Mesendoderm (in vitro differentiated cells): ENCODE data around the gene SFXN1.
A peak's percentile ranks its signal among the peaks of the same experiment; 100 is the strongest.

ENCODE experiments used
- DNase-seq: peaks from one replicate; pipeline ENCODE4 v3.0.0; 2013
- H2AK5ac ChIP-seq: 2 replicates; pipeline ENCODE4 v1.6.1; 2013; ENCODE audit warnings: low read length, inconsistent platforms
- H2BK120ac ChIP-seq: 2 replicates; pipeline ENCODE4 v1.6.1; 2013; ENCODE audit warnings: low read depth, mild to moderate bottlenecking, low read length, moderate library complexity, mixed read lengths
- H2BK15ac ChIP-seq: replicated peaks from 2 replicates; pipeline ENCODE4 v1.6.1; 2013; ENCODE audit warnings: low read depth, mild to moderate bottlenecking, moderate library complexity
- H2BK5ac ChIP-seq: 2 replicates; pipeline ENCODE4 v1.6.1; 2013; ENCODE audit warnings: low read length, inconsistent platforms
- H3K18ac ChIP-seq: 2 replicates; pipeline ENCODE4 v1.6.1; 2013; ENCODE audit warnings: mild to moderate bottlenecking, low read length, mixed read lengths
- H3K23ac ChIP-seq: one replicate; pipeline ENCODE4 v1.6.1; 2013; ENCODE audit warnings: low read length
- H3K27ac ChIP-seq: 2 replicates; pipeline ENCODE4 v1.5.1; 2013; ENCODE audit warnings: low read depth, mild to moderate bottlenecking, inconsistent platforms, low read length, moderate library complexity
- H3K27me3 ChIP-seq: 2 replicates; pipeline ENCODE4 v1.6.1; 2013; ENCODE audit warnings: low read length, control low read depth, mild to moderate bottlenecking, inconsistent platforms; ENCODE audit not compliant: insufficient read depth, poor library complexity
- H3K36me3 ChIP-seq: 2 replicates; pipeline ENCODE4 v1.6.1; 2013; ENCODE audit warnings: low read length, inconsistent platforms; ENCODE audit not compliant: control insufficient read depth, insufficient read depth
- H3K4ac ChIP-seq: one replicate; pipeline ENCODE4 v1.6.1; 2013; ENCODE audit warnings: low read depth, mild to moderate bottlenecking, low read length, moderate library complexity
- H3K4me1 ChIP-seq: 2 replicates; pipeline ENCODE4 v1.6.1; 2013; ENCODE audit warnings: low read depth, low read length, inconsistent platforms; ENCODE audit not compliant: control insufficient read depth
- H3K4me2 ChIP-seq: 2 replicates; pipeline ENCODE4 v1.6.1; 2013; ENCODE audit warnings: low read length
- H3K4me3 ChIP-seq: 2 replicates; pipeline ENCODE4 v1.5.1; 2013; ENCODE audit warnings: mild to moderate bottlenecking, low read length
- H3K56ac ChIP-seq: one replicate; pipeline ENCODE4 v1.6.1; 2013; ENCODE audit warnings: low read length
- H3K79me1 ChIP-seq: 2 replicates; pipeline ENCODE4 v1.6.1; 2013; ENCODE audit warnings: low read length, inconsistent platforms
- H3K79me2 ChIP-seq: 2 replicates; pipeline ENCODE4 v1.6.1; 2013; ENCODE audit warnings: mild to moderate bottlenecking, low read length; ENCODE audit not compliant: control insufficient read depth, insufficient read depth
- H3K9ac ChIP-seq: 2 replicates; pipeline ENCODE4 v1.6.1; 2013; ENCODE audit warnings: low read length, inconsistent platforms
- H4K5ac ChIP-seq: one replicate; pipeline ENCODE4 v1.6.1; 2013; ENCODE audit warnings: low read length
- H4K8ac ChIP-seq: one replicate; pipeline ENCODE4 v1.6.1; 2013; ENCODE audit warnings: low read depth, mild to moderate bottlenecking, control low read depth, low read length, moderate library complexity
- WGBS: extraction: QIAGEN DNeasy Blood & Tissue Kit; methylation state at CpG from one replicate; pipeline ENCODE4 v1.1.7; 2013; ENCODE audit warnings: low lambda C conversion rate, missing lambda C conversion rate; ENCODE audit not compliant: insufficient coverage; ENCODE audit errors: extremely low coverage; 5-methylcytosine and 5-hydroxymethylcytosine counted together

Gene SFXN1

DNA sequence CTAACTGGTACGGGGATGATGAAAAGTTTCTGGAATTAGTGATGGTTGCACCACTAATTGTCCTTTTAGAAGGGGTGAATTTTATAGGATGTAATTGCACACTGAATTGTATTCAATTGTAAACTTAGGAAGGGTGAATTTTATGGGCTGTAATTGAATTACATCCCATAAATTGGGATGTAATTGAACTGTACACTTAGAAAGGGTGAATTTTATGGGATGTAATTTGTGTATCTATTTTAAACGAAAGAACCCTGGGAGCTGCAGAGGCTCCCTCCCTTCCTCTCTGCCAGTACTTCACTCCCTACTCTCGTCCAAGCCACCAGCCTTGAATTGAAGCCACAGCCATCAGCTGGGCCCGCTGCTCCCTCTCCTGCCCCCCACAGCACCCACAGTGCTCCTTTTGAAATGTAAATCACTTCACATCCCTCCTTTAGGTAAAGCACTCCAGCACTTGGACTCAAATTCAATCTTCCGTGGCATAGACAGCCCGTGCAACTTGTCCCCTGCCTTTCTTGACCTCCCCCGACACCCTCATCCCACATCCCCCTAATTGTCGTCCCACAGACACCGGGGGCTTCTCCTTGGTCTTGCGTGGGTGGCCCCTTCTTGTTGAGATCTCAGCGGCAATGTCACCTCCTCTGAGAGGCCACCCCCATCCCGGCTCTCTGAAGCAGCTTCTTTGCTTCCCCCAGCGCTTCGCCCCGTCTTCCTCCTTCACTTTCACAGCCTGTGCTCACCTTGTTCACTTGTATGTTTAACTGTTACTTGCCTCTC lies 95.3 kb downstream of the SFXN1 start:
- H2AK5ac ChIP-seq = no peak overlapping the region
- no peaks in the 10 kb centered on the region for H3K79me2 ChIP-seq
- WGBS = no CpG with 5 or more reads among the region's 15 CpGs
- no peak overlapping the region for H2BK120ac ChIP-seq
- no peaks in the 10 kb centered on the region for H3K36me3 ChIP-seq
- H2BK15ac ChIP-seq = no peak overlapping the region
- DNase-seq = no peak
- no peaks in the 10 kb centered on the region for H3K79me1 ChIP-seq
- H2BK5ac ChIP-seq = no peak overlapping the region
- no peak overlapping the region for H3K9ac ChIP-seq
- no peak overlapping the region for H3K4me3 ChIP-seq
- H3K4me2 ChIP-seq = peak overlapping the region; percentile 6
- no peak overlapping the region for H4K5ac ChIP-seq
- H3K4me1 ChIP-seq = peaks cover 4% of the 10 kb centered on the region
- H3K56ac ChIP-seq = peak overlapping the region; percentile 31
- no peaks in the 10 kb centered on the region for H3K27me3 ChIP-seq
- H3K23ac ChIP-seq = no peak overlapping the region
- no peak overlapping the region for H3K4ac ChIP-seq
- no peak overlapping the region for H3K18ac ChIP-seq
- H4K8ac ChIP-seq = no peak overlapping the region
- no peak overlapping the region for H3K27ac ChIP-seq

- no CpG with 5 or more reads among the region's 2 CpGs for WGBS
Measured at GRCh38 chr5:175575301-175575700, 96.9 kb downstream of the SFXN1 start.

GRCh38 chr5:175576096-175576495 lies 97.7 kb downstream of the SFXN1 start:
- WGBS = no CpG with 5 or more reads among the region's 7 CpGs
- H4K5ac ChIP-seq = no peak overlapping the region
- H3K79me1 ChIP-seq = no peaks in the 10 kb centered on the region
- no peak overlapping the region for H4K8ac ChIP-seq
- H2BK5ac ChIP-seq = no peak overlapping the region
- no peak overlapping the region for H2BK120ac ChIP-seq
- H3K4me2 ChIP-seq = no peak overlapping the region
- H3K4me1 ChIP-seq = peaks cover 4% of the 10 kb centered on the region
- no peak overlapping the region for H3K4me3 ChIP-seq
- H3K4ac ChIP-seq = no peak overlapping the region
- H2AK5ac ChIP-seq = no peak overlapping the region
- no peak for DNase-seq
- no peak overlapping the region for H3K18ac ChIP-seq
- H3K36me3 ChIP-seq = no peaks in the 10 kb centered on the region
- H3K79me2 ChIP-seq = no peaks in the 10 kb centered on the region
- no peak overlapping the region for H3K27ac ChIP-seq
- no peak overlapping the region for H2BK15ac ChIP-seq
- H3K56ac ChIP-seq = no peak overlapping the region
- H3K9ac ChIP-seq = no peak overlapping the region
- no peak overlapping the region for H3K23ac ChIP-seq
- no peaks in the 10 kb centered on the region for H3K27me3 ChIP-seq

More at GRCh38 chr5:175575301-175575700, 96.9 kb downstream of the SFXN1 start:
- Histone ChIP-seq H2BK5ac (no peak overlapping the region), H3K4me2 (no peak overlapping the region), H3K36me3 (no peaks in the 10 kb centered on the region), H4K8ac (no peak overlapping the region), H3K4me1 (peaks cover 4% of the 10 kb centered on the region), H3K56ac (no peak overlapping the region), H3K9ac (no peak overlapping the region), H3K27me3 (no peaks in the 10 kb centered on the region), H3K27ac (no peak overlapping the region), H4K5ac (no peak overlapping the region), H3K4me3 (no peak overlapping the region), H3K18ac (no peak overlapping the region), H3K79me1 (no peaks in the 10 kb centered on the region), H3K23ac (no peak overlapping the region), H3K4ac (no peak overlapping the region), H2BK15ac (no peak overlapping the region), H2BK120ac (no peak overlapping the region), H2AK5ac (no peak overlapping the region), H3K79me2 (no peaks in the 10 kb centered on the region)
- DNase-seq = no peak

DNA sequence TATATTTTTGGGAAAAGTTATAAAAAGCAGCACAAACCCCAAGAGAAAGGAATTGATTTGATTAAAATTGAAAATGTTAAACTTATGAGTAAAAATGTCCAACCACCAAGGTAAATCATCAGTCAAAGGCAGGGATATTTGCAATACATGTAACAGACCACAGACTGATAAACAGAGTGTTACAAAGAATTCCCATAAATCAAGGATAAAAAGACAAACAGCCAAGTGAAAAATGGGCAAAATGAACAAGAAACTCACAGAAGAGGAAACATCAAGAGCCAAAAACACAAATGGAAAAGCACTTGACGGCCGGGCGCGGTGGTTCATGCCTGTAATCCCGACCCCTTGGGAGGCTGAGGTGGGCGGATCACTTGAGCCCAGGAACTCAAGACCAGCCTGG lies 98.2 kb downstream of the SFXN1 start:
- Histone ChIP-seq H3K4ac (no peak overlapping the region), H3K23ac (no peak overlapping the region), H3K4me3 (no peak overlapping the region), H2BK15ac (no peak overlapping the region), H3K9ac (no peak overlapping the region), H3K27ac (no peak overlapping the region), H3K4me2 (no peak overlapping the region), H3K56ac (no peak overlapping the region), H3K18ac (no peak overlapping the region), H2AK5ac (no peak overlapping the region), H3K27me3 (no peaks in the 10 kb centered on the region), H4K8ac (no peak overlapping the region), H4K5ac (no peak overlapping the region), H3K4me1 (peaks cover 4% of the 10 kb centered on the region), H2BK5ac (no peak overlapping the region), H3K36me3 (no peaks in the 10 kb centered on the region), H3K79me1 (no peaks in the 10 kb centered on the region), H3K79me2 (no peaks in the 10 kb centered on the region), H2BK120ac (no peak overlapping the region)
- WGBS = no CpG with 5 or more reads among the region's 6 CpGs
- DNase-seq = no peak
